CD14-positive monocyte (primary cell): Measurements from ENCODE around the gene PRSS50. TPM values are rescaled to one million over a fixed set of nuclear protein-coding genes. Genes with fewer than 3 reads are reported as not detected.

ENCODE experiments used
- DNase-seq, 3 donors: peaks; one replicate each; pipeline ENCODE4 v3.0.0-alpha.2; 2011 to 2022
- H2AFZ ChIP-seq: 2 replicates; pipeline ENCODE4 v1.6.0; 2012; ENCODE audit warnings: mild to moderate bottlenecking, low read depth, low read length, inconsistent platforms; ENCODE audit not compliant: insufficient read depth, poor library complexity, severe bottlenecking
- H3K27ac ChIP-seq, 2 donors: 1 replicate in 1 of 2; 2 replicates in 1 of 2; pipeline ENCODE4 v1.5.1; 2012 to 2013; ENCODE audit warnings: low read length in 2 of 2, control low read depth in 1 of 2, inconsistent platforms in 1 of 2, low read depth in 1 of 2, mild to moderate bottlenecking in 1 of 2
- H3K27me3 ChIP-seq, 2 donors: one replicate each; pipeline versions ENCODE4 v1.6.0 to v1.6.1; 2011 to 2013; ENCODE audit warnings: low read length in 2 of 2; ENCODE audit not compliant: control insufficient read depth in 2 of 2, insufficient read depth in 2 of 2
- H3K36me3 ChIP-seq, 2 donors: replicated peaks in 1 of 2; 1 replicate in 1 of 2; 2 replicates in 1 of 2; pipeline versions ENCODE4 v1.5.1 to v1.6.1; 2012 to 2013; ENCODE audit warnings: low read length in 2 of 2, control low read depth in 1 of 2, inconsistent platforms in 1 of 2, mild to moderate bottlenecking in 1 of 2; ENCODE audit not compliant: insufficient read depth in 2 of 2, control insufficient read depth in 1 of 2
- H3K4me1 ChIP-seq, 2 donors: 1 replicate in 1 of 2; 2 replicates in 1 of 2; pipeline versions ENCODE4 v1.5.1 to v1.6.1; 2012 to 2013; ENCODE audit warnings: low read length in 2 of 2, control low read depth in 1 of 2, inconsistent platforms in 1 of 2, mild to moderate bottlenecking in 1 of 2, moderate library complexity in 1 of 2; ENCODE audit not compliant: insufficient read depth in 2 of 2, control insufficient read depth in 1 of 2
- H3K4me2 ChIP-seq: replicated peaks from 2 replicates; pipeline ENCODE3; 2012; ENCODE audit warnings: low read length, moderate library complexity, mild to moderate bottlenecking; ENCODE audit not compliant: poor library complexity, severe bottlenecking; ENCODE audit errors: extremely low read depth
- H3K4me3 ChIP-seq, 3 experiments: fragments of 200-600 bp in 1 of 3; sonication (generic) in 1 of 3; replicated peaks in 1 of 3; 1 replicate in 2 of 3; 2 replicates in 1 of 3; pipeline ENCODE4 v1.5.1; 2011 to 2013; ENCODE audit warnings: low read length in 3 of 3, mild to moderate bottlenecking in 3 of 3, control low read depth in 2 of 3, low read depth in 2 of 3, inconsistent platforms in 1 of 3, moderate library complexity in 1 of 3
- H3K79me2 ChIP-seq: 2 replicates; pipeline ENCODE4 v1.6.0; 2012; ENCODE audit warnings: mild to moderate bottlenecking, control low read depth, inconsistent platforms, low read length, moderate library complexity; ENCODE audit not compliant: insufficient read depth
- H3K9ac ChIP-seq: 2 replicates; pipeline ENCODE4 v1.6.0; 2017; ENCODE audit warnings: low read length, mild to moderate bottlenecking; ENCODE audit not compliant: insufficient read depth, poor library complexity, severe bottlenecking
- H3K9me3 ChIP-seq, 2 donors: replicated peaks in 1 of 2; 1 replicate in 1 of 2; 2 replicates in 1 of 2; pipeline versions ENCODE4 v1.5.1 to v1.6.1; 2012 to 2013; ENCODE audit warnings: low read length in 2 of 2, control low read depth in 1 of 2; ENCODE audit not compliant: control insufficient read depth in 1 of 2, insufficient read depth in 1 of 2
- H4K20me1 ChIP-seq: 2 replicates; pipeline ENCODE4 v1.6.0; 2012; ENCODE audit warnings: mild to moderate bottlenecking, low read length, control low read depth, moderate library complexity; ENCODE audit not compliant: insufficient read depth
- H3K27ac Mint-ChIP-seq, 7 donors: one replicate each; pipeline ENCODE4 v1.8.0; 2020; ENCODE audit warnings: mild to moderate bottlenecking in 7 of 7, mixed read lengths in 7 of 7, moderate library complexity in 6 of 7, inconsistent platforms in 2 of 7
- H3K27me3 Mint-ChIP-seq, 3 donors: one replicate each; pipeline ENCODE4 v1.8.0; 2021 to 2022; ENCODE audit warnings: low read depth in 3 of 3, mild to moderate bottlenecking in 3 of 3, mixed read lengths in 3 of 3, moderate library complexity in 3 of 3, inconsistent platforms in 1 of 3
- H3K36me3 Mint-ChIP-seq, 2 donors: one replicate each; pipeline ENCODE4 v1.8.0; 2020; ENCODE audit warnings: mixed read lengths in 2 of 2, inconsistent platforms in 1 of 2, mild to moderate bottlenecking in 1 of 2
- H3K4me1 Mint-ChIP-seq: one replicate; pipeline ENCODE4 v1.8.0; 2020; ENCODE audit warnings: mild to moderate bottlenecking, mixed read lengths
- H3K4me3 Mint-ChIP-seq, 2 donors: one replicate each; pipeline ENCODE4 v1.8.0; 2020; ENCODE audit warnings: mild to moderate bottlenecking in 2 of 2, mixed read lengths in 2 of 2, moderate library complexity in 1 of 2
- H3K9me3 Mint-ChIP-seq, 7 donors: one replicate each; pipeline ENCODE4 v1.8.0; 2020 to 2022; ENCODE audit warnings: mixed read lengths in 7 of 7, mild to moderate bottlenecking in 6 of 7, moderate library complexity in 6 of 7, inconsistent platforms in 2 of 7
- WGBS: methylation state at CpG from one replicate; pipeline ENCODE4 v1.1.5; 2013; ENCODE audit warnings: missing lambda C conversion rate; ENCODE audit not compliant: insufficient coverage; 5-methylcytosine and 5-hydroxymethylcytosine counted together
- intact Hi-C, 2 donors: fragments of 100-400 bp; cut with micrococcal nuclease; formaldehyde crosslinking; loops; one replicate each; pipeline versions ENCODE4 v1.15.0 to v1.15.1; 2023
- polyA plus RNA-seq, 3 donors: library from polyadenylated mRNA; depleted of rRNA in 1 of 3; unstranded in 2 of 3; stranded (reverse) in 1 of 3; fragments of 300-500 nt in 2 of 3; fragments of >200 nt in 1 of 3; fragmentation: Illumina TruSeq in 2 of 3; gene quantifications; 1 replicate in 2 of 3; 2 replicates in 1 of 3; pipeline ENCODE4 v1.2.3, GENCODE V29; 2012 to 2021
- TF ChIP-seq, protein P1 (sequence below): fragments of 200-600 bp; IDR thresholded peaks from one replicate; pipeline ENCODE4 v1.8.0; 2022; ENCODE audit warnings: antibody characterized with exemption, mild to moderate bottlenecking

The PRSS50 gene
- polyA plus RNA-seq, 3 donors: not detected

DNA sequence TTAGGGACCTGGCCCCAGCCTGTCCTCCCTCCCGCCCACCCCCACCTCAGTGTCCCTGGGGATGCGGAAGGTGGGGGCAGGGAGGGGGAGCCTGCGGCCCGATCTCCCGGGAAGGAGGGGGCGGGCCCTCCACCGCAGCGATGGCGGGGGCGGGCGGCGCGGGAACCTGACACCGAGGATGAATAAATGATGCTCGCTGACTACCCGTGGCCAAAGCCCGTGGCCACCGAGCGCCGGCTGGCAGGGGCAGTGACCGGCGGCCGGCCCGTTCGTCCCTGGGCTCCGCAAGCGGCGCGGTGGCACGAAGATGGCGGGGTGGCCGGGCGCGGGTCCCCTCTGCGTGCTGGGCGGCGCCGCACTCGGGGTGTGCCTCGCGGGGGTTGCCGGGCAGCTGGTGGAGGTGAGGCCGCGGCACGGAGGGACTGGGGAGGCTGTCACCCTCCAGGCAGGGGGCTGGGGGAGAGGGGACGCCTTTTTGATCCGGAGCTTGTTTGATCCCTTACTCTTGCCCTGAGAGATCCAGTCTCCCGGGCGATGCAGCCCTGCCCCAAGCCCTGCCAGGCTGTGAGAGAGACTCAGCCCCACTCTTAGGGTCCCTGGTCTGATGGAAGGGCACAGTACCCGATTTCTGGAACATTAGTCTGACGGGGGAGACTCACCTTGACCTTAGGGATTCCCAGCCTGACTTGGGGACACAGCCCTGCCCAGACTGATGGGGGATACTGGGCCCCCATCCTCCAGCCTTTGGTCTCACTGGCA is 16.3 kb downstream of the PRSS50 start, which contains the start of gene TMIE:
TSS of gene TMIE (plus strand) at position 212 of the 759 bp plus-strand sequence. CDS start at position 308, 96 bp downstream.
- Mint-ChIP-seq H3K27ac (peak within 1 kb of the TSS in 1 of 7 donors; percentile 48), H3K36me3 (peaks cover 0 to 6% of the 10 kb centered on the region in 2 donors), H3K4me3 (peak within 1 kb of the TSS; percentile 39 to 76), H3K27me3 (peaks cover 29 to 42% (median 41%) of the 10 kb centered on the region in 3 donors), H3K4me1 (peaks cover 33% of the 10 kb centered on the region), H3K9me3 (peaks cover 0 to 4% (median 0%) of the 10 kb centered on the region in 7 donors)
- H3K4me3 ChIP-seq: peak within 1 kb of the TSS in 1 of 3 experiments; percentile 52
- DNase-seq: no peak
- TF ChIP-seq, protein P1, sequence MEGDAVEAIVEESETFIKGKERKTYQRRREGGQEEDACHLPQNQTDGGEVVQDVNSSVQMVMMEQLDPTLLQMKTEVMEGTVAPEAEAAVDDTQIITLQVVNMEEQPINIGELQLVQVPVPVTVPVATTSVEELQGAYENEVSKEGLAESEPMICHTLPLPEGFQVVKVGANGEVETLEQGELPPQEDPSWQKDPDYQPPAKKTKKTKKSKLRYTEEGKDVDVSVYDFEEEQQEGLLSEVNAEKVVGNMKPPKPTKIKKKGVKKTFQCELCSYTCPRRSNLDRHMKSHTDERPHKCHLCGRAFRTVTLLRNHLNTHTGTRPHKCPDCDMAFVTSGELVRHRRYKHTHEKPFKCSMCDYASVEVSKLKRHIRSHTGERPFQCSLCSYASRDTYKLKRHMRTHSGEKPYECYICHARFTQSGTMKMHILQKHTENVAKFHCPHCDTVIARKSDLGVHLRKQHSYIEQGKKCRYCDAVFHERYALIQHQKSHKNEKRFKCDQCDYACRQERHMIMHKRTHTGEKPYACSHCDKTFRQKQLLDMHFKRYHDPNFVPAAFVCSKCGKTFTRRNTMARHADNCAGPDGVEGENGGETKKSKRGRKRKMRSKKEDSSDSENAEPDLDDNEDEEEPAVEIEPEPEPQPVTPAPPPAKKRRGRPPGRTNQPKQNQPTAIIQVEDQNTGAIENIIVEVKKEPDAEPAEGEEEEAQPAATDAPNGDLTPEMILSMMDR: no peak
- intact Hi-C loops: loop anchor here in 1 of 2 donors (10.0 kb wide), 1 partner anchor 623 kb away; no protein-coding TSS in a partner anchor
- no peaks in the 10 kb centered on the region for H3K36me3 ChIP-seq
- no peaks in the 10 kb centered on the region for H3K79me2 ChIP-seq
- no peaks in the 10 kb centered on the region for H3K9me3 ChIP-seq
- H4K20me1 ChIP-seq: peaks cover 9% of the 10 kb centered on the region
- peak within 1 kb of the TSS; percentile 53 for H3K4me2 ChIP-seq
- H3K9ac ChIP-seq: no peak within 1 kb of the TSS
- 4% methylated on average over 40 of the region's 51 CpGs for WGBS
- peak within 1 kb of the TSS; percentile 35 for H2AFZ ChIP-seq
- no peak within 1 kb of the TSS for H3K27ac ChIP-seq
- peaks cover 8 to 27% of the 10 kb centered on the region in 2 donors for H3K27me3 ChIP-seq
- peaks cover 29 to 38% of the 10 kb centered on the region in 2 donors for H3K4me1 ChIP-seq

DNA sequence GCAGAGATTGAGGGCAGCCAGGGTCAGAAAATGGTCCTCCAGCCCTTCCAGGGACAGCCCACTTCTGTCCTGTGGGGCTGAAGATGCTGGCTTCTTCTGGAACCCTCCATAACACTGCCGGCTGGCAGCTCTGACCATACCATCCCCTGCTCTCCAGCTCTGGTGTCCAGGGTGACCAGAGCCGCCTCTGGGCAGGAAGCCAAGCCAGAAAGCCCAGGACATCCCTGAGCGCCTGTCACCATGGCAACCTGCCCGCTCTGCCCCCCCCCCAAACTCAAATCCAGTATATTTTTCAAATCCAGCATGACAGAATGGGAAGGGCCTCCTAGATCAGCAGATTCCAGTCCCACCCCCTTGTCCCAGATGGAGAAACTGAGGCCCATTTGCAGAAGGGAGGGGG is 16.9 kb downstream of the PRSS50 start:
- Histone ChIP-seq H3K4me3 (no peak overlapping the region), H2AFZ (no peak overlapping the region), H3K27ac (no peak overlapping the region), H3K79me2 (no peaks in the 10 kb centered on the region), H3K9ac (no peak overlapping the region), H3K27me3 (peaks cover 8 to 27% of the 10 kb centered on the region in 2 donors), H3K4me2 (peak overlapping the region; percentile 53), H3K36me3 (no peaks in the 10 kb centered on the region), H3K9me3 (no peaks in the 10 kb centered on the region), H3K4me1 (peaks cover 35 to 44% of the 10 kb centered on the region in 2 donors), H4K20me1 (peaks cover 13% of the 10 kb centered on the region)
- TF ChIP-seq, protein P1: no peak
- no peak overlapping the region for H3K27ac Mint-ChIP-seq
- no peak for DNase-seq
- peaks cover 0 to 4% (median 0%) of the 10 kb centered on the region in 7 donors for H3K9me3 Mint-ChIP-seq
- intact Hi-C loops: loop anchor here in 1 of 2 donors (10.0 kb wide), 1 partner anchor 624 kb away; no protein-coding TSS in a partner anchor
- 73% methylated on average over 2 of the region's 4 CpGs for WGBS
- peaks cover 0 to 6% of the 10 kb centered on the region in 2 donors for H3K36me3 Mint-ChIP-seq
- H3K4me3 Mint-ChIP-seq: peak overlapping the region; percentile 39 to 76
- peaks cover 39% of the 10 kb centered on the region for H3K4me1 Mint-ChIP-seq
- peaks cover 29 to 41% (median 38%) of the 10 kb centered on the region in 3 donors for H3K27me3 Mint-ChIP-seq
